Measurements from ENCODE around the gene ERBIN.
A peak's percentile ranks its signal among the peaks of the same experiment; 100 is the strongest.
"Not testable (repeated sequence)": the region's sequence is repeated elsewhere in the genome, so short reads cannot be mapped to it uniquely, and the experiment has no call there.

Gene ERBIN

GRCh38 chr5:65916066-65916465 lies 10.3 kb upstream of the ERBIN start:
- DNase-seq, result no peak

GRCh38 chr5:65916636-65917035 lies 9.7 kb upstream of the ERBIN start:
- no peak for DNase-seq

- no peak for DNase-seq
Observed at GRCh38 chr5:65919773-65920172, 6.6 kb upstream of the ERBIN start.

GRCh38 chr5:65923339-65923738 lies 3.0 kb upstream of the ERBIN start:
- DNase-seq, result no peak

GRCh38 chr5:65924366-65925043 lies 1.9 kb upstream of the ERBIN start:
- no peak for DNase-seq

- DNase-seq, result peak; percentile 61
Observed at GRCh38 chr5:65925044-65925600, 1.3 kb upstream of the ERBIN start.

- peak; percentile 80 for DNase-seq
Observed at GRCh38 chr5:65925601-65926275, 637 bp upstream of the ERBIN start.

GRCh38 chr5:65926893-65927292 lies 518 bp downstream of the ERBIN start:
- peak; percentile 9 for DNase-seq

- peak; percentile 5 for DNase-seq
Observed at GRCh38 chr5:65927503-65928321, 1.3 kb downstream of the ERBIN start.

- no peak for DNase-seq
Observed at GRCh38 chr5:65928322-65928752, 2.0 kb downstream of the ERBIN start.

GRCh38 chr5:65928860-65929259 lies 2.5 kb downstream of the ERBIN start:
- DNase-seq, result no peak

GRCh38 chr5:65932676-65933075 lies 6.3 kb downstream of the ERBIN start:
- no peak for DNase-seq

GRCh38 chr5:65933295-65933694 lies 6.9 kb downstream of the ERBIN start:
- no peak for DNase-seq

GRCh38 chr5:65938256-65938655 lies 11.9 kb downstream of the ERBIN start:
- no peak for DNase-seq

GRCh38 chr5:65943771-65944170 lies 17.4 kb downstream of the ERBIN start:
- DNase-seq, result no peak

- DNase-seq, result no peak
Observed at GRCh38 chr5:65946198-65946745, 19.9 kb downstream of the ERBIN start.

- no peak for DNase-seq
Observed at GRCh38 chr5:65948115-65948747, 21.9 kb downstream of the ERBIN start.

GRCh38 chr5:65951330-65951729 lies 25.0 kb downstream of the ERBIN start:
- no peak for DNase-seq

GRCh38 chr5:65952259-65952658 lies 25.9 kb downstream of the ERBIN start:
- DNase-seq, result no peak

GRCh38 chr5:65954200-65954599 lies 27.8 kb downstream of the ERBIN start:
- no peak for DNase-seq

GRCh38 chr5:65955746-65956145 lies 29.4 kb downstream of the ERBIN start:
- no peak for DNase-seq

- not testable (repeated sequence) for DNase-seq
Observed at GRCh38 chr5:65957703-65958102, 31.3 kb downstream of the ERBIN start.

GRCh38 chr5:65961633-65962032 lies 35.3 kb downstream of the ERBIN start:
- DNase-seq, result no peak

All from activated CD4-positive, alpha-beta T cell treated with anti-CD3 and anti-CD28 coated beads, Interleukin-2, amount 50 U/mL, for 1 hour (primary cell).